NCI-H1930 (cell line): ENCODE results near the gene ANXA9.

Experiments
- DNase-seq, 2 experiments: peaks; one replicate each; lab custom pipeline; 2025; lab: John Stamatoyannopoulos, UW

Gene ANXA9, protein sequence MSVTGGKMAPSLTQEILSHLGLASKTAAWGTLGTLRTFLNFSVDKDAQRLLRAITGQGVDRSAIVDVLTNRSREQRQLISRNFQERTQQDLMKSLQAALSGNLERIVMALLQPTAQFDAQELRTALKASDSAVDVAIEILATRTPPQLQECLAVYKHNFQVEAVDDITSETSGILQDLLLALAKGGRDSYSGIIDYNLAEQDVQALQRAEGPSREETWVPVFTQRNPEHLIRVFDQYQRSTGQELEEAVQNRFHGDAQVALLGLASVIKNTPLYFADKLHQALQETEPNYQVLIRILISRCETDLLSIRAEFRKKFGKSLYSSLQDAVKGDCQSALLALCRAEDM

DNA sequence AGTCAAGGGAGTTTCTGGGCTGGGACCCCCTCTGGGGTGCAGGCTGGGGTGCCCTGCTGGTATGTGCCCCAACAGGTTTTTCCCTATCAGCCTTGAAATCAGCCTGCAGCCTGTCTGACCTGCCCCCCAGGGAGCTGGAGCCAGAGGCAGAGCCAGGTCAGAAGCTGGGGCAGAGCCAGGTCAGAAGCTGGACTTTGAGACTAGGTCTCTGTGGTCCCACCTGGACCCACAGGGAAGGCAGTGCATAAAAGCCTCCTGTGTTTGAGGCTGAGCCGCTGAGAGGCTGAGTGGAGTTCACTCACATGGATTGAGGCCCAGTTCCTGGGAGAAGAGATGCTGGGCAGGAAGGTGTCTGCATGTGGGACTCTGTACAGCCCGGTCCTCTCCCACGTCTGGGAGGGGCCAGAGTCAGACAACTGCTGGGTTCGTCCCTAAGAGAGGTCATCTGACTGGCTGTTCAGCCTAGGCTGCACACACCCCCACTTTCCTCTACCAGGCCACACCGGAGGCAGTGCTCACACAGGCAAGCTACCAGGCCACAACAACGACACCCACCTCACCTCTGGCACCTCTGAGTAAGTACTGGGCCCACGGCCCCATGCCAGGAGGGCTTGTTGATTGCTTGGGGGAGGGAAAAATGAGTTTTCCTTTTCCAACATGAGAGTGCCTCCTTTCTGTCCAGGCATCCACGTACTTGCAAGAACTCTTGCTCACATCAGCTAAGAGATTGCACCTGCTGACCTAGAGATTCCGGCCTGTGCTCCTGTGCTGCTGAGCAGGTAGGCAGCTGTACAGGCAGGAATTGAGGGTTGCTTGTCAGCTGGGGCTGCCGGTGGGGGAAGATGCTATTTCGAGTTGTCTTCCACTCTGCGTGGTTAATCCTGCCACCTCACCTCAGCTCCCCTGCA is at the start of gene ANXA9:
Gene ANXA9 (plus strand): TSS at position 488 of the 908 bp plus-strand sequence. CDS start 814 bp downstream, outside the sequence.
- DNase-seq, result no peak

DNA sequence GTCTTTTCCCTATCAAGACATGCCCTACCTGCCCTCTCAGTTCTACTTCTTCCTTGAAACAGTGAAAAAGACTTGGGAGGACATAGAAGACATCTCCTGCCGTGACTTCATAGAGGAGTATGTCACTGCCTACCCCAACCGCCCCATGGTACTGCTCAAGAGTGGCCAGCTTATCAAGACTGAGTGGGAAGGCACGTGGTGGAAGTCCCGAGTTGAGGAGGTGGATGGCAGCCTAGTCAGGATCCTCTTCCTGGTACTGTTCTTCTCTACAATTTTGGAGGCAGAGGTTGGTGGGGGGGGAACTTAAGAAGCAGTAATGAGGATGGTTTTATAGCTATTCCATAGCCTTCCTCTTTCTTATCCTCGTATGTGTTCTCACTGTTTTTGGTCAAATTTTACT is 37.2 kb upstream of the ANXA9 start:
- DNase-seq, result no peak

DNA sequence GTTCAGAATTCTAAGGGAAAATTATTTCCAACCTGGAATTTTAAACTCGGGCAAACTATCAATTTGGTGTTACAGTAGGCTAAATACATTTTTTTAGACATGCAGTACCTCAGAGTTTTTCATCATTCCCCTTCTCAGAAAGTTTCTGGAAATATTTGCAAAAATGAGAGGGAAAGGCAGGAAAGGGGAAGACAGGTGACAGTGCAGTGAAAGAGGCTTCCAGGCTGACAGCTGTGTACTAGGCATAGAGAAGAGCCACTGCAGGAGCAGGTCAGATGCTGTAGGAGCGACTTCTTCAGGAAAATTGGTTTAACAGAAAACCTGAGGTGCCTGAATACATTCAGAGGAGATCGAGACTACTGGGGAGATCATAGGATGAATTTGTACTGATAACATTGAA is 27.4 kb upstream of the ANXA9 start:
- no peak for DNase-seq

DNA sequence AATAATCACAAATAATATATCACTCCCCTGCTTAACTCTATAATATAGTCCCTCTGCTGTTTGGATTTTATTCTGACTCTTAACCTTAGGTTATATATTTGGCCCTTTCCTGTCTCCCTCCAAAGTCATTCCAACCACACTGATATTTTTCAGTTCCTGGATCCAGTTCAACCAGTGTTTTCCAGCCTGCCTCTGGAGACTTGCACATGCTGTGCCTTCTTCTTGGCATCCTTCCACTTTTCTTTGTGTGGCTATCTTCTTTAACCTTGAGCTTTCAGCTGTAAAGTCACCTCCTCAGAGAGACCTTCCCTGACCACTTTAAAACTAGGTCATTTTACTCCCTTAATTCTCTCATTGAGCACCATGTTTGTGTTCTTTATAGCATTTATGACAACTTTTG is 26.8 kb upstream of the ANXA9 start:
- DNase-seq, result no peak

DNA sequence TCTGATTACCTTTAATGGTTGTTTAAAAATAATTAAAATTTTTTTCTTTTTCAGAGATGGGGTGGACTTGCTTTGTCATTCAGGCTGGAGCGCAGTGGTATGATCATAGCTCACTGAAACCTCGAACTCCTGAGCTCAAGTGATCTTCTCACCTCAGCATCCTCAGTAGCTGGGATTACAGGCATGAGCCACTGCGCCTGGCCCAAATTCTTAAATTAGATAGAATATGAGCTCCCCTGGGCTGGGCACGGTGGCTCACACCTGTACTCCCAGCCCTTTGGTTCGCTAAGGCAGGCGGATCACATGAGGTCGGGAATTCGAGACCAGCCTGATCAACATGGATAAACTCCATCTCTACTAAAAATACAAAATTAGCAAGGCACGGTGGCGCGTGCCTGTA is 24.4 kb upstream of the ANXA9 start:
- no peak for DNase-seq

DNA sequence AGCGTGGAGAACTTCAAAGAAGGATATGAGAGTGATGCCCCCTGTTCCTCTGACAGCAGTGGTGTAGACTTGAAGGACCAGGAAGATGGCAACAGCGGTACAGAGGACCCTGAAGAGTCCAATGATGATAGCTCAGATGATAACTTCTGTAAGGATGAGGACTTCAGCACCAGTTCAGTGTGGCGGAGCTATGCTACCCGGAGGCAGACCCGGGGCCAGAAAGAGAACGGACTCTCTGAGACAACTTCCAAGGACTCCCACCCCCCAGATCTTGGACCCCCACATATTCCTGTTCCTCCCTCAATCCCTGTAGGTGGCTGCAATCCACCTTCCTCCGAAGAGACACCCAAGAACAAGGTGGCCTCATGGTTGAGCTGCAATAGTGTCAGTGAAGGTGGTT is 21.4 kb upstream of the ANXA9 start:
- DNase-seq, result no peak

DNA sequence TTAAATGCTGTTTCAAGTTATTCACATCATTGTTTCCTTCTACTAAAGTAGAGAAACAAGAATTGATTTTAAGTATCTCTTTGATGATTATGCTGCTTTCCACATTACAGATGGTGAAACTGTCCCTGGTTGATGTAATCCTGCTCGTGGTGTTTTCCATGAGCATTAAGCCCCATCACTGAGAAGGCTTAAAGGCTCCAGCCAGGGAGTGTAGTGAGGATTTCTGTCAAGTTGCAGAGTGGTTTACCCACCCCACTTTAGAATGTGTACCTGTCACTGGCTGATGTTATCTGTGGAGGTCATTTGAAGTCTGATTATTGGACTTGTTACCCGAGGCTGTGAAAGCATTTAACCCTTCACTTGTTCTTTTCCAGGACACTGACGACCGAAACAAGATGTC is 20.3 kb upstream of the ANXA9 start:
- no peak for DNase-seq

DNA sequence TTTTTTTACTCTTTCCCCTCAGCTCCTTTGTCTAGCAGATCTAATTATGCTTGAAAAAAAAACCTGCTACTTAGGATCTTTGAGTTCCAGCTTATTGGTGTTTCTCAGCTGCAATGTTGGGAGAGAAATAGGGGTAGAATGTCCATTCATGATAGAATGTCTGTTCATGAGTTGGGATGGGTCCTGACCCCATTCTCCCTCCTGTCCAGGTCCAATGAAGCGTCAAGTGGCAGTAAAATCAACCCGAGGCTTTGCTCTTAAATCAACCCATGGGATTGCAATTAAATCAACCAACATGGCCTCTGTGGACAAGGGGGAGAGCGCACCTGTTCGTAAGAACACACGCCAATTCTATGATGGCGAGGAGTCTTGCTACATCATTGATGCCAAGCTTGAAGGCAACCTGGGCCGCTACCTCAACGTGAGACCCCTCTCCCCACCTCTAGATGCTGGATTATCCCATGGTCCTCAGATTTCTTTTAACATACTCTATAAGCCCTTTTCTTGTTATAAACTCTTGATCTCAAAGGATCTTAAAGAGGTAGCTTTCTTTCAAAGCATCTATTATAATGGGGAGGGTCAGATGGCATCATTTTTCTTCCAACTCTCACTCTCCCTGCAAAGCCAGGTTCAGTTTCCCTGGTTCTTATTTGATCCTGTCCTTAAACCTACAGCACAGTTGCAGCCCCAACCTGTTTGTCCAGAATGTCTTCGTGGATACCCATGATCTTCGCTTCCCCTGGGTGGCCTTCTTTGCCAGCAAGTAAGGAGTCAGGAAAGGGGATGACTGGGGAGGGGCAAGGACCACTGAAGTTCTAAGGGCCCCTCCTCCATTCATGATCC is 18.6 kb upstream of the ANXA9 start:
- DNase-seq, result no peak

DNA sequence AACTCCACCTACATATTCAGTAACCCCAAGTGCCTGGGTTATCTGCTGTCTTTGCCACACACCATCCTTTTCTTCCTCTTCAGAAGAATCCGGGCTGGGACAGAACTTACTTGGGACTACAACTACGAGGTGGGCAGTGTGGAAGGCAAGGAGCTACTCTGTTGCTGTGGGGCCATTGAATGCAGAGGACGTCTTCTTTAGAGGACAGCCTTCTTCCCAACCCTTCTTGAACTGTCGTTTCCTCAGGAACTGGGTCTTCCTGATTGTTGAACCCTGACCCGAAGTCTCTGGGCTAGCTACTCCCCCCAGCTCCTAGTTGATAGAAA is 18.0 kb upstream of the ANXA9 start:
- no peak for DNase-seq

DNA sequence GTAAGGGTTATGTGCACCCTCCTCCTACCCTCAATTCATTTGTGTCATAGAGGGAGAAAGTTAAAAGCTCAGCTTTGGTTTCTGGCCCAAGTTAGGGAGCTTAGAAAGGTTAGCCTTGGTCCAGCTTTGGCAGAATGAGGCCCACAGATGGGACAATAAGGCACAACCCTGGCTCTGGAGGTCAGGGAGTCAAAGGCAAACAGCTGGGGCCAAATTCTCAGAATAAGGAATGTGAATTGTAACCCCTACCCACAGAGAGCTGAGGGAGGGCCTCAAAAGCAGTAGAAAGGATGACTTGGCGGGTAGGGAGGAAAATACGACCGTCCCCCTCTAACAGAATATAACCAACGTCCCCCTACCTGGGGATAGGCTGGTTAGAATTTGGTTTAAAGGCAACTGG is 16.5 kb upstream of the ANXA9 start:
- DNase-seq, result no peak

DNA sequence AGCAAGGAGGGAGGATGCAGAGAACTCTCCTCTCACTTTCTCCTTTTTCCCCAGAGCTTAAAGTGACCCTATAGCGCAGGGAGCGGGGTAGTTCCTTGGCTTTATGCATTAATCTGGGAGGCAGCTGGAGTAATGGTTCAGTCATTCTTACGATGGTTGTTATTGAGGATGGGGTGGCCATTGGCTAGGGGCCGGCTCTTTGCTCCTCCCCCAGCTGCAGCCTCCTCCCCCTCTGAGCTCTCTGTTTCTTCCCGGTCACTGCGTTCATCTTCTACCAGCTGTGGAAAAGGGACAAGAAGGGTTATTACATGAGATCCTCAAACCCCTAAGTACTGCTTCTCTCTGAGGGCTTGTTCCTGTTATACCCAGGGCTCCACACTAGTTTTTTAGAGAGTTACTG is 16.1 kb upstream of the ANXA9 start:
- no peak for DNase-seq

DNA sequence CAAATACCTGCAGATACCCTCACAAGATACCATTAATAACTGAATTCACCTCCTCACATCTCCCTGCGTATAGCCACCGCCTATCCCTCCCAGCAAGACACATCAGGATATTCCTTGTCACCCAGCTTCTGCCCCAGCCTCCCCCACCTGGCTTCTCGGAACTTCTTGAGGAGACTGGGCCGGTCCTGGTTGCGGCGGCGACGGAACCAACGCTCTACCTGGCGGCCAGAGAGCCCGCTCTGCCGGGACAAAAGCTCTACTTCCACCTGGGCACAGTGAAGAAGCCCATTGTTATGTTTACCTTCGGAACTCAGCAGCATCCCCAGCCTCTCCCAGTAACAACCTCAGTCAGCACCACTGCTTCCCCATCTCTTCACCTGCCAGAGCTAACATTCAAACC is 14.2 kb upstream of the ANXA9 start:
- DNase-seq, result no peak

DNA sequence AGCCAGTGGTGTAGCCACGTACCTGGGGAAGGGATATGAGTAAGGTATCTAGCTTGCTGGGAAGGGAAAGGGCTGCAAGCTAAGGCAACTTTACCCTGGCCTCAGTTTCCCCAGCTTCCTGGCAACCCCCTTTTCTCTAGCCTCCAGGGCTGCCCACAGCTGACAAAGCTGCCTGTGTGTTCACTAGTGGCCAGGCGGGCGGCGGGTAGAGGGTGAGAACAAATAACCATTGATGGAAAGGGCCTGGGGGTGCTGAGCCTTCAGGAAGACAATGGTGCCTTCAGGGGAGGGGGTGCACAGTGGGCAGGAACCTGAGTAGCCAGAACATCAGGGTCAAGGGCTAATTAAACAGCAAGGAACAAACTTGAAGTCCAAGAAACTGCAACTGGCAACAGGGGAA is 13.6 kb upstream of the ANXA9 start:
- no peak for DNase-seq

DNA sequence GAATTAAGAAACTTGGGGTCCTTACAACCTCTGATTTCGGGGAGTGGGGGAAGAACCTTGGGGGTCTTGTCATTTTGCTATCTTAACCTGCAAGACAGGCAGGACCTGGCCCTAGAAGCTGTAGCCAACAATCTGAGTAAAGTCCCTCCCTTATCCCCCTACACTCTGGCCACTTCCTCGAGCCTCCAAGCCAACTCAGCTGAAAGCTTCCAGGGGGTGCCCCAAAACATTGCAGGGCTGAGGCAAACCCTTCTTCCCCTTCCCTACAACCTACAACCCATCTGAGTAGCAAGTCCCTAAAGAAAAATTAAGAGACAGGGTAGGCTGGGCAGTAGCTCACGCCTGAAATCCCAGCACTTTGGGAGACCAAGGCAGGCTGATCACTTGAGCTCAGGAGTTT is 12.5 kb upstream of the ANXA9 start:
- no peak for DNase-seq

DNA sequence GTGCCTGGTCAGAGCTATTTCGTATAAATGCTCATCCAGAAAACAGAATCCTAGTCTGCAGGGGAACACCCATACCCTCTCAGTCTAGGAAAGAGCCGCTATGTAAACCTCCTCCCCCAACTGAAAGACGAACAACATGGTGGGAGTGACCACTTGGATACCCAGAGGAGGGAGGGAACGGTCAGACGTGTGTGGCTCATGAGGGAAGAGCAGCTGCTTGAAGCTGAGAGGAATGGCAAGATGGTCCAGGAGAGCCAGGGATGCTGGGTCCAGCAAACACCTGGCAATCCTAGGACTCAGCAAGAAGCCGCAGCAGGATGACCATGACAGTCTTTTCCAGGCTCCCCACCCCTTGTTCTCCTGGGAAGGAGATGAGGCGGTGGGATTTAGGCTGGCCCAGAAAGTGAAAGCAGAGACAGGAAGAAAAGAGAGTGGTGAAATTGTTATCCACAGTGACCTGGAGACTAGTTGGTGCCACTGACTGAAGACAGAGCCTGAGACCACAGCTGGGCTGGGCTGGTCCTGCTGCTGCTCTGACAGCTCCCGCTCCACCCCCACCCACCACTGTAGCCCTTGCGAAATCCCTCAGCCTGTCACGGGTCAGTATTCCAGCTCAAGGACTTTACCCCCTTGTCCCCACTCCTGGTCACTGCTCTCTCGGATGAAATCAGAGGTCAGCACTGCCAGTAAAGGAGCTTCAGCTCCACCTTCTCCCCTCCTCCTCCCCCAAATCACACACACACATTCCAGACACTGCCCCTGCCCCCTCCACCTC is 11.1 kb upstream of the ANXA9 start:
- DNase-seq, result no peak

DNA sequence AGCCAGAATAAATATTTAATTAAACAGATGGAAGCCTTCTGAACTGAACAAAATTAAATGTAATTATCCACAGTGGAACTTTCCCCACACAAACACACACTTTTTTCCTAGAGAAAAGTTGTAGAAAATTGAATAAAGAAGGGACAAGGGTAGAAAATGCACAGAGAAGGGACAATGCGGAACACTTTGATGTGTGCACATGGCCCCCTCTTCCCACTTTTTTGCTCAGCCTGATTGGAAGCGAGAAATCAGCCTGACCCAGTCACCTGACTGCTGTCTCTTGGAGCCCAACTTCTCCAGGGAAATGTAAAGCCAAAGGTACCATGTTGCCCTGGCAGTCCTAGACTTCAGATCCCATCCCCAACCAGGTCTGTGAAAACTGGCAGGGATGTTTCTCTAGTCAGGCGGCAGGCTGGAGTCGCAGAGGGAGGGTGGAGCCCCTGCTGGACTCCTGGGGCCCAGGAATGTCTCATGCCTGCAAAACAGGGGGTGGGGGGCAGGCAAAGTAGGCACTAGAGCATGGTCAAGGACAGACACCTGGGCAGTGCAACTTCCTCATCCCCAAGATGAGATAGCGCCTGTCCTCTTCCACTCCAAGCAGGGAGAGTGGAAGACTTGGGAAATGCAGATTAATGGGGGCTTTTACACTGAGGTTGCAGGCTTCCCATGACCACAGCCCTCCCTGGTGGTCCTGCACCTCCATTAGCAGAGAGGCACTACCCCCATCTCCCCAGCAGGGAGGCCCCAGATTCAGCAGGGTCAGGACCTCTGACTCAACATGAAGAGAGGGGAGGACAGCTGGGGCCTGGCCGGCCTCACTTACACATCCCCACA is 10.3 kb upstream of the ANXA9 start:
- no peak for DNase-seq

DNA sequence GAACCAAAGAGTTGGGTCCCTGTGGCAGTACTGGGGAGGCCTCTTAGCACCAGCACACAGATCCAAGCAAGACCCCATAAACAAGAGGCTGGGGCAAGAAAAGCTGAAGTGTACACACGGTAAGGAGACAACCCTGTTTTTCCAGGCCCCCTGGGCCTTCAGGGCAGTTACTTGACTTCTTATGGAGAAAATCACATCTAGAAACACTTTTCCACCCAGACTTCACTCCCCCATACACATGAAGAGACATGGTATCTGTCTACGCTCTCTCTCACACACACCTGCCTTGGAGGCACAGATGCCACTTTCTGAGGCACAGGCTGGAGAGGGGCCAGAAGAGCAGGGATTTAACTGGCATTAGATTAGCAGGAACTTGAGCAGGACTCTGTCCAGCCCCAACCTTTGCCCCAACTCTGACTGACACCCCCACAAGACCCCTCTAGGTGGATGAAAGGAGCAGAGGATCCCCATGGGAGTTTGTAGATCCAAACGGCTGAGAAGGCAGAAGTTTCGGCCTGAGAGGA is 9.6 kb upstream of the ANXA9 start:
- no peak for DNase-seq

DNA sequence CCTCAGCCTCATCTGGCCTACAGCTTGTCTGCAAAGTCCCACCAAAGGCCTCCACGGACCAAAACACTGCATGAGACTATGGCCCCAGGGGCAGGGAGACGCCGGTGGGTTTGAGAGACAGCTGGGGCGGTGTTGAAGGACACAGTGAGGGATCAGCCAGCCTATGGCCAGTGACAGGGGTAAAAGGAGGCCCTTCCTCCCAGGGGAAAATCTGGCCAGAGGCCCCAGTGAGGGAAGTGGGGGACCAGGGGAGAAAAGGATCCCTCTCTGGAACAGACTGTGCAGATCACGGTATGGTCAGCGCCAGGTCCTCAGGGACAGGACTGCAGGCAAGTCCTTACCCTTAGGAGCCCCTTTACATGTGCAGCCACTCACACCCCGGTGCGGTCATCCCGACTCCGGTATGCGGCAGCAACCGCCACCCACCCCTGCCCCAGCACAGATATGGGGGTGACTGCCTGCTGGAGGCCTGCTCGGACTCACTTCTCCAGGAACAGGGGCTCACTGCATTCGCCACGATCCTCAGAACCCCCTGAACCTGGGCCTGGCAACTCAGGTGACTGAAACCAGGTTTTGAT is 8.7 kb upstream of the ANXA9 start:
- DNase-seq, result no peak

DNA sequence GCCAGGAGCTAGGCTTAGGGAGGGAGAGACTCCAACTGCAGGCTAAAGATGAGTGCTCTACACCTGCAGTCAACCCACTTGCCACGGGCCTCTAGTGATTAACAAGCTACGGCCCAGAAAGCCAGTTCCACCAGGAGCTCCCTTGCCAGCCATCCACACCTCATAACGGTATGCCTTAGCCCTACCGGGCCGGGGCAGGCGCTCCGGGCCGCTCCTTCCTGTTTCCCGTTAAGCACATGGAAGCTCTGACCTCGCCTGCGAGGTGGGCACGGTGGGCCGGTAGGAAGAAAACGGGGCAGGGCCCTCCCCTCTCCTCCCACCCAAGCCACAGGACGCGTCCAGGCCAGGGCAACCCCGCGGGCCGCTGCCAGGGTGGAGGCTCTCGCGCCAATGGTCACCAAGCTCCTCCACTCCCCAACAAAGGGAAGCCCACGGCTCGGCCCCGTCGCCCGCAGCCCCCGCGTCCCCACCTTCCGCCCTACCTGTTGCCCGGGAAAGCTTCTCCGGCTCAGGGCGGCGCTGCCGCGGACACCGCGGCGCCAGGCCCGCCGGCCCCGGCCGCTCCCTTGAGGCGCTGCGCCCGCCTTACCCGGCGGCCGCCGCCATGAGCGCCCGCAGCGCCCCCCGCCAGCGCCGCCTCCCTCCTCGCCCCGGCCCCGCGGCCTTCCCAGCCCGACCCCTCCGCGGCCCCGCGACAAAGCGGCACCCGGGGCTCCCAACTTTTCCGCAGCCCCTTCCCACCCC is 8.1 kb upstream of the ANXA9 start:
- DNase-seq, result no peak
